ENCODE results near the gene DYNC1LI2.

- TF ChIP-seq CTCF (IDR thresholded peaks at IDR 0.05 in 2 of 3, conservative IDR thresholded peaks at IDR 0.05 in 1 of 3; ENCODE audit: insufficient read depth in 2 of 3, low read depth in 1 of 3, low read length in 3 of 3) (no peak), ZNF398 (CRISPR knock-in tag; IDR thresholded peaks at IDR 0.05) (no peak), PTTG1 (tag; IDR thresholded peaks at IDR 0.05; ENCODE audit: low read depth) (no peak), SMARCC2 (IDR thresholded peaks at IDR 0.05; ENCODE audit: low read depth) (no peak), CHCHD3 (CRISPR knock-in tag; IDR thresholded peaks at IDR 0.05) (no peak), POU5F1 (IDR thresholded peaks at IDR 0.05; ENCODE audit: borderline replicate concordance, low read depth, low read length, partially characterized antibody) (no peak), RNF219 (CRISPR knock-in tag; IDR thresholded peaks at IDR 0.05) (no peak), ZNF121 (CRISPR knock-in tag; conservative IDR thresholded peaks at IDR 0.05) (no peak), PHB2 (IDR thresholded peaks at IDR 0.05; ENCODE audit: low read depth) (no peak), PHF8 (IDR thresholded peaks at IDR 0.05; ENCODE audit: borderline replicate concordance, low read length) (no peak)
- TF ChIP-seq, protein P1, sequence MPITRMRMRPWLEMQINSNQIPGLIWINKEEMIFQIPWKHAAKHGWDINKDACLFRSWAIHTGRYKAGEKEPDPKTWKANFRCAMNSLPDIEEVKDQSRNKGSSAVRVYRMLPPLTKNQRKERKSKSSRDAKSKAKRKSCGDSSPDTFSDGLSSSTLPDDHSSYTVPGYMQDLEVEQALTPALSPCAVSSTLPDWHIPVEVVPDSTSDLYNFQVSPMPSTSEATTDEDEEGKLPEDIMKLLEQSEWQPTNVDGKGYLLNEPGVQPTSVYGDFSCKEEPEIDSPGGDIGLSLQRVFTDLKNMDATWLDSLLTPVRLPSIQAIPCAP (CRISPR knock-in tag; IDR thresholded peaks at IDR 0.05; ENCODE audit: borderline replicate concordance), result no peak
- TF ChIP-seq, protein P2, sequence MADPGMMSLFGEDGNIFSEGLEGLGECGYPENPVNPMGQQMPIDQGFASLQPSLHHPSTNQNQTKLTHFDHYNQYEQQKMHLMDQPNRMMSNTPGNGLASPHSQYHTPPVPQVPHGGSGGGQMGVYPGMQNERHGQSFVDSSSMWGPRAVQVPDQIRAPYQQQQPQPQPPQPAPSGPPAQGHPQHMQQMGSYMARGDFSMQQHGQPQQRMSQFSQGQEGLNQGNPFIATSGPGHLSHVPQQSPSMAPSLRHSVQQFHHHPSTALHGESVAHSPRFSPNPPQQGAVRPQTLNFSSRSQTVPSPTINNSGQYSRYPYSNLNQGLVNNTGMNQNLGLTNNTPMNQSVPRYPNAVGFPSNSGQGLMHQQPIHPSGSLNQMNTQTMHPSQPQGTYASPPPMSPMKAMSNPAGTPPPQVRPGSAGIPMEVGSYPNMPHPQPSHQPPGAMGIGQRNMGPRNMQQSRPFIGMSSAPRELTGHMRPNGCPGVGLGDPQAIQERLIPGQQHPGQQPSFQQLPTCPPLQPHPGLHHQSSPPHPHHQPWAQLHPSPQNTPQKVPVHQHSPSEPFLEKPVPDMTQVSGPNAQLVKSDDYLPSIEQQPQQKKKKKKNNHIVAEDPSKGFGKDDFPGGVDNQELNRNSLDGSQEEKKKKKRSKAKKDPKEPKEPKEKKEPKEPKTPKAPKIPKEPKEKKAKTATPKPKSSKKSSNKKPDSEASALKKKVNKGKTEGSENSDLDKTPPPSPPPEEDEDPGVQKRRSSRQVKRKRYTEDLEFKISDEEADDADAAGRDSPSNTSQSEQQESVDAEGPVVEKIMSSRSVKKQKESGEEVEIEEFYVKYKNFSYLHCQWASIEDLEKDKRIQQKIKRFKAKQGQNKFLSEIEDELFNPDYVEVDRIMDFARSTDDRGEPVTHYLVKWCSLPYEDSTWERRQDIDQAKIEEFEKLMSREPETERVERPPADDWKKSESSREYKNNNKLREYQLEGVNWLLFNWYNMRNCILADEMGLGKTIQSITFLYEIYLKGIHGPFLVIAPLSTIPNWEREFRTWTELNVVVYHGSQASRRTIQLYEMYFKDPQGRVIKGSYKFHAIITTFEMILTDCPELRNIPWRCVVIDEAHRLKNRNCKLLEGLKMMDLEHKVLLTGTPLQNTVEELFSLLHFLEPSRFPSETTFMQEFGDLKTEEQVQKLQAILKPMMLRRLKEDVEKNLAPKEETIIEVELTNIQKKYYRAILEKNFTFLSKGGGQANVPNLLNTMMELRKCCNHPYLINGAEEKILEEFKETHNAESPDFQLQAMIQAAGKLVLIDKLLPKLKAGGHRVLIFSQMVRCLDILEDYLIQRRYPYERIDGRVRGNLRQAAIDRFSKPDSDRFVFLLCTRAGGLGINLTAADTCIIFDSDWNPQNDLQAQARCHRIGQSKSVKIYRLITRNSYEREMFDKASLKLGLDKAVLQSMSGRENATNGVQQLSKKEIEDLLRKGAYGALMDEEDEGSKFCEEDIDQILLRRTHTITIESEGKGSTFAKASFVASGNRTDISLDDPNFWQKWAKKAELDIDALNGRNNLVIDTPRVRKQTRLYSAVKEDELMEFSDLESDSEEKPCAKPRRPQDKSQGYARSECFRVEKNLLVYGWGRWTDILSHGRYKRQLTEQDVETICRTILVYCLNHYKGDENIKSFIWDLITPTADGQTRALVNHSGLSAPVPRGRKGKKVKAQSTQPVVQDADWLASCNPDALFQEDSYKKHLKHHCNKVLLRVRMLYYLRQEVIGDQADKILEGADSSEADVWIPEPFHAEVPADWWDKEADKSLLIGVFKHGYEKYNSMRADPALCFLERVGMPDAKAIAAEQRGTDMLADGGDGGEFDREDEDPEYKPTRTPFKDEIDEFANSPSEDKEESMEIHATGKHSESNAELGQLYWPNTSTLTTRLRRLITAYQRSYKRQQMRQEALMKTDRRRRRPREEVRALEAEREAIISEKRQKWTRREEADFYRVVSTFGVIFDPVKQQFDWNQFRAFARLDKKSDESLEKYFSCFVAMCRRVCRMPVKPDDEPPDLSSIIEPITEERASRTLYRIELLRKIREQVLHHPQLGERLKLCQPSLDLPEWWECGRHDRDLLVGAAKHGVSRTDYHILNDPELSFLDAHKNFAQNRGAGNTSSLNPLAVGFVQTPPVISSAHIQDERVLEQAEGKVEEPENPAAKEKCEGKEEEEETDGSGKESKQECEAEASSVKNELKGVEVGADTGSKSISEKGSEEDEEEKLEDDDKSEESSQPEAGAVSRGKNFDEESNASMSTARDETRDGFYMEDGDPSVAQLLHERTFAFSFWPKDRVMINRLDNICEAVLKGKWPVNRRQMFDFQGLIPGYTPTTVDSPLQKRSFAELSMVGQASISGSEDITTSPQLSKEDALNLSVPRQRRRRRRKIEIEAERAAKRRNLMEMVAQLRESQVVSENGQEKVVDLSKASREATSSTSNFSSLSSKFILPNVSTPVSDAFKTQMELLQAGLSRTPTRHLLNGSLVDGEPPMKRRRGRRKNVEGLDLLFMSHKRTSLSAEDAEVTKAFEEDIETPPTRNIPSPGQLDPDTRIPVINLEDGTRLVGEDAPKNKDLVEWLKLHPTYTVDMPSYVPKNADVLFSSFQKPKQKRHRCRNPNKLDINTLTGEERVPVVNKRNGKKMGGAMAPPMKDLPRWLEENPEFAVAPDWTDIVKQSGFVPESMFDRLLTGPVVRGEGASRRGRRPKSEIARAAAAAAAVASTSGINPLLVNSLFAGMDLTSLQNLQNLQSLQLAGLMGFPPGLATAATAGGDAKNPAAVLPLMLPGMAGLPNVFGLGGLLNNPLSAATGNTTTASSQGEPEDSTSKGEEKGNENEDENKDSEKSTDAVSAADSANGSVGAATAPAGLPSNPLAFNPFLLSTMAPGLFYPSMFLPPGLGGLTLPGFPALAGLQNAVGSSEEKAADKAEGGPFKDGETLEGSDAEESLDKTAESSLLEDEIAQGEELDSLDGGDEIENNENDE (IDR thresholded peaks at IDR 0.05; ENCODE audit: low read depth, low read length), result no peak
- TF ChIP-seq, protein P3, sequence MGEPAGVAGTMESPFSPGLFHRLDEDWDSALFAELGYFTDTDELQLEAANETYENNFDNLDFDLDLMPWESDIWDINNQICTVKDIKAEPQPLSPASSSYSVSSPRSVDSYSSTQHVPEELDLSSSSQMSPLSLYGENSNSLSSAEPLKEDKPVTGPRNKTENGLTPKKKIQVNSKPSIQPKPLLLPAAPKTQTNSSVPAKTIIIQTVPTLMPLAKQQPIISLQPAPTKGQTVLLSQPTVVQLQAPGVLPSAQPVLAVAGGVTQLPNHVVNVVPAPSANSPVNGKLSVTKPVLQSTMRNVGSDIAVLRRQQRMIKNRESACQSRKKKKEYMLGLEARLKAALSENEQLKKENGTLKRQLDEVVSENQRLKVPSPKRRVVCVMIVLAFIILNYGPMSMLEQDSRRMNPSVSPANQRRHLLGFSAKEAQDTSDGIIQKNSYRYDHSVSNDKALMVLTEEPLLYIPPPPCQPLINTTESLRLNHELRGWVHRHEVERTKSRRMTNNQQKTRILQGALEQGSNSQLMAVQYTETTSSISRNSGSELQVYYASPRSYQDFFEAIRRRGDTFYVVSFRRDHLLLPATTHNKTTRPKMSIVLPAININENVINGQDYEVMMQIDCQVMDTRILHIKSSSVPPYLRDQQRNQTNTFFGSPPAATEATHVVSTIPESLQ (CRISPR knock-in tag; IDR thresholded peaks at IDR 0.05), result no peak
Observed at GRCh38 chr16:66677179-66677578, 74.2 kb downstream of the DYNC1LI2 start.

All from K562 (cell line).